Common myeloid progenitor, CD34-positive (primary cell): ENCODE data around the gene VILL.

Experiments used
- CTCF ChIA-PET: fragments of 350-600 bp; sonication (Branson Sonifier 250); formaldehyde crosslinking; loops from one replicate; lab custom pipeline; 2021; ENCODE audit warnings: antibody characterized with exemption; lab: Charles Lee
- POLR2A ChIA-PET: fragments of 350-600 bp; sonication (Branson Sonifier 250); formaldehyde crosslinking; loops from one replicate; lab custom pipeline; 2021; ENCODE audit warnings: antibody characterized with exemption; lab: Charles Lee
- DNase-seq, 3 donors: peaks; one replicate each; pipeline versions ENCODE4 v3.0.0 to v3.0.0-alpha.2; 2013
- H3K27ac ChIP-seq, 2 experiments: 1 replicate in 1 of 2; 2 replicates in 1 of 2; pipeline ENCODE4 v1.7.0; 2013; ENCODE audit warnings: inconsistent platforms in 2 of 2, low read length in 2 of 2, mild to moderate bottlenecking in 2 of 2, low read depth in 1 of 2, moderate library complexity in 1 of 2; ENCODE audit not compliant: severe bottlenecking in 2 of 2, insufficient read depth in 1 of 2, poor library complexity in 1 of 2
- H3K27me3 ChIP-seq, 5 experiments: replicated peaks in 2 of 5; 1 replicate in 3 of 5; 2 replicates in 2 of 5; pipeline versions ENCODE4 v1.6.1 to v1.7.0; 2013; ENCODE audit warnings: low read length in 4 of 5, mild to moderate bottlenecking in 2 of 5, moderate library complexity in 2 of 5, inconsistent platforms in 1 of 5; ENCODE audit not compliant: insufficient read depth in 5 of 5, control insufficient read depth in 4 of 5
- H3K36me3 ChIP-seq, 4 experiments: 1 replicate in 2 of 4; 2 replicates in 2 of 4; pipeline versions ENCODE4 v1.6.1 to v1.7.0; 2013; ENCODE audit warnings: low read length in 3 of 4, control low read depth in 1 of 4, mild to moderate bottlenecking in 1 of 4; ENCODE audit not compliant: control insufficient read depth in 4 of 4, insufficient read depth in 4 of 4
- H3K4me1 ChIP-seq, 4 experiments: 1 replicate in 3 of 4; 2 replicates in 1 of 4; pipeline versions ENCODE4 v1.6.1 to v1.7.1; 2013; ENCODE audit warnings: low read length in 3 of 4, mild to moderate bottlenecking in 3 of 4, control low read depth in 1 of 4, inconsistent platforms in 1 of 4, moderate library complexity in 1 of 4; ENCODE audit not compliant: control insufficient read depth in 4 of 4, insufficient read depth in 4 of 4; ENCODE audit errors: control extremely low read depth in 1 of 4
- H3K4me3 ChIP-seq, 7 experiments: 1 replicate in 4 of 7; 2 replicates in 3 of 7; pipeline versions ENCODE4 v1.5.1 to v1.7.0; 2013; ENCODE audit warnings: mild to moderate bottlenecking in 7 of 7, low read length in 6 of 7, moderate library complexity in 6 of 7, inconsistent platforms in 2 of 7, low read depth in 2 of 7, control low read depth in 1 of 7; ENCODE audit not compliant: insufficient read depth in 4 of 7, control insufficient read depth in 1 of 7; ENCODE audit errors: extremely low read depth in 1 of 7
- H3K9me3 ChIP-seq, 5 experiments: 1 replicate in 4 of 5; 2 replicates in 1 of 5; pipeline versions ENCODE4 v1.6.1 to v1.7.1; 2013; ENCODE audit warnings: low read length in 4 of 5, mild to moderate bottlenecking in 2 of 5, inconsistent platforms in 1 of 5, low read depth in 1 of 5, moderate library complexity in 1 of 5; ENCODE audit not compliant: control insufficient read depth in 4 of 5, insufficient read depth in 2 of 5; ENCODE audit errors: control extremely low read depth in 1 of 5
- WGBS: methylation state at CpG from one replicate; pipeline ENCODE4 v1.1.5; 2013; ENCODE audit not compliant: insufficient coverage; 5-methylcytosine and 5-hydroxymethylcytosine counted together

VILL gene

GRCh38 chr3:38005076-38006020, 14.8 kb downstream of the VILL start:
- Histone ChIP-seq H3K27me3 (no peaks in the 10 kb centered on the region), H3K36me3 (peaks cover 9 to 81% (median 50%) of the 10 kb centered on the region in 4 experiments), H3K4me1 (no peaks in the 10 kb centered on the region), H3K27ac (no peak overlapping the region), H3K9me3 (no peaks in the 10 kb centered on the region), H3K4me3 (no peak overlapping the region)
- ChIA-PET POLR2A (no interaction called here), CTCF (interaction anchor here (1.0 to 5.6 kb wide), 7 partner anchors 10 to 44 kb away, joined by 3 to 50 read pairs (median 4); partner anchors contain the start of gene DLEC1)
- WGBS: 92% methylated on average over 12 of the region's 15 CpGs
- no peak for DNase-seq

DNA sequence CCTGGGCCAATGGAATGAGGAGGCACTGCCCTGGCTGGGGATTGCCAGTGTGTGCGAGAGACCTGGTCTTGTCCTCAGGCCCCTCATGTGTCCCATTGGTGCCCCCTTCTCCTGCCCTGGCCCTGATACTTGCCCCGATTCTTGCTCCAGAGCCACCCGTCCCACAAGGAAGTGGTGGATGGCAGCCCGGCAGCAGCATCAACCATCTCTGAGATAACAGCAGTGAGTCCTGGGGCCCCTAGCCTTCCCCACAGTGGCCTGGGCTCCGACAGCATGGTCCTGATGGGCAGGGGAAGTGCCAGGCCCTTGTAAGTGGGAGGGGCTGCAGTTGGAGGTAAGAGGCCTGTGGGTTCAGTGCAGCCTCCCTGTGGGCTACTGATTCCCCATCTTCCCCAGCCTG, 15.4 kb downstream of the VILL start:
- ChIA-PET POLR2A (no interaction called here), CTCF (interaction anchor here (1.0 to 5.6 kb wide), 6 partner anchors 8 to 50 kb away, joined by 3 to 50 read pairs (median 4); partner anchors contain the start of gene DLEC1)
- no peaks in the 10 kb centered on the region for H3K9me3 ChIP-seq
- no peak overlapping the region for H3K27ac ChIP-seq
- 88% methylated on average over 4 of the region's 5 CpGs for WGBS
- no peaks in the 10 kb centered on the region for H3K4me1 ChIP-seq
- H3K36me3 ChIP-seq: peaks cover 9 to 75% (median 46%) of the 10 kb centered on the region in 4 experiments
- H3K4me3 ChIP-seq: no peak overlapping the region
- DNase-seq: no peak
- no peaks in the 10 kb centered on the region for H3K27me3 ChIP-seq

- CTCF ChIA-PET: interaction anchor here (1.0 to 2.0 kb wide), 4 partner anchors 9 to 50 kb away, joined by 3 to 4 read pairs (median 4); no protein-coding TSS in a partner anchor
- POLR2A ChIA-PET: interaction anchor here (0.7 kb wide), 1 partner anchor 9 kb away, joined by 3 read pairs; no protein-coding TSS in a partner anchor
- Histone ChIP-seq H3K4me3 (no peak overlapping the region), H3K4me1 (no peaks in the 10 kb centered on the region), H3K9me3 (no peaks in the 10 kb centered on the region), H3K27ac (no peak overlapping the region), H3K27me3 (no peaks in the 10 kb centered on the region), H3K36me3 (peaks cover 9 to 70% (median 41%) of the 10 kb centered on the region in 4 experiments)
- WGBS: 91% methylated on average over 15 of the region's 16 CpGs
- no peak for DNase-seq
Observed at GRCh38 chr3:38006445-38006995, 15.9 kb downstream of the VILL start.

- no peak for DNase-seq
- H3K9me3 ChIP-seq: no peaks in the 10 kb centered on the region
- ChIA-PET POLR2A (no interaction called here), CTCF (interaction anchor here (1.0 kb wide), 1 partner anchor 35 kb away, joined by 3 read pairs; no protein-coding TSS in a partner anchor)
- H3K27me3 ChIP-seq: no peaks in the 10 kb centered on the region
- WGBS: 98% methylated on average over 5 of the region's 7 CpGs
- no peak overlapping the region for H3K4me3 ChIP-seq
- no peaks in the 10 kb centered on the region for H3K4me1 ChIP-seq
- no peak overlapping the region for H3K27ac ChIP-seq
- H3K36me3 ChIP-seq: peaks cover 9 to 58% (median 31%) of the 10 kb centered on the region in 4 experiments
Observed at GRCh38 chr3:38007754-38008090, 17.1 kb downstream of the VILL start.

DNA sequence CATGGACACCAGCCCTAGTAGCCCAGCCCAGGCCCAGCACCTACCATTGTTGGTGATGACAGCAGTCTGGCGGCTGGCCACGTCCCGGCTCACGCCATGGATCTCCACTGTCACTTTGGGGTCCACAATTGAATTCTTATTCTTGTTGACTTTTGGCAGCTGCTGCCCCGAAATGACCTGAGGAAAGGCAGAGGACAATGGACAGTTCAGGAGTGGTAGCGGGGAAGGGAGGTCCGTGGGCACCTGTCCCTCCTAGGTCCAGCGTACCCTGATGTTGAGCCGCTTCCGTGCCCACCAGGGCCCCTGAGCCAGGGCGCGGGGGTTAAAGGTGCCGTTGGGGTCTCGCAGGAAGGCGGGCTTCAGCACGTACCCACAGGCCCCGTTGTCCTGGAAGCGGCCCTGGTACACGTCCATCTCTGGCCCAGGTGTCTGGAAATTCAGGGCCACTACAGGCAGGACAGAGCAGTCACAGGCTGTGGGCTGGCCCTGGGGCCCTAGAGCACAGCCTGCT, 17.7 kb downstream of the VILL start:
- Histone ChIP-seq H3K27me3 (no peaks in the 10 kb centered on the region), H3K9me3 (no peaks in the 10 kb centered on the region), H3K4me3 (no peak overlapping the region), H3K27ac (no peak overlapping the region), H3K4me1 (no peaks in the 10 kb centered on the region), H3K36me3 (peaks cover 9 to 52% (median 31%) of the 10 kb centered on the region in 4 experiments)
- 95% methylated on average over 19 of the region's 19 CpGs for WGBS
- no peak for DNase-seq
- ChIA-PET POLR2A (no interaction called here), CTCF (interaction anchor here (0.6 kb wide), 1 partner anchor 10 kb away, joined by 3 read pairs; no protein-coding TSS in a partner anchor)

GRCh38 chr3:38008971-38009580, 18.5 kb downstream of the VILL start:
- H3K27ac ChIP-seq: no peak overlapping the region
- ChIA-PET CTCF (interaction anchor here (0.6 to 1.2 kb wide), 2 partner anchors 11 to 34 kb away, joined by 3 read pairs; no protein-coding TSS in a partner anchor), POLR2A (no interaction called here)
- WGBS: 97% methylated on average over 12 of the region's 16 CpGs
- H3K4me1 ChIP-seq: no peaks in the 10 kb centered on the region
- H3K36me3 ChIP-seq: peaks cover 9 to 46% (median 29%) of the 10 kb centered on the region in 4 experiments
- no peak overlapping the region for H3K4me3 ChIP-seq
- no peaks in the 10 kb centered on the region for H3K9me3 ChIP-seq
- H3K27me3 ChIP-seq: no peaks in the 10 kb centered on the region
- DNase-seq: no peak
